Measurements from ENCODE around the gene KCTD10. TPM values are rescaled to one million over a fixed set of nuclear protein-coding genes. Genes with fewer than 3 reads are reported as not detected.

The KCTD10 gene
- total RNA-seq, 1 experiment from 2014 or later: 44.9 TPM

DNA sequence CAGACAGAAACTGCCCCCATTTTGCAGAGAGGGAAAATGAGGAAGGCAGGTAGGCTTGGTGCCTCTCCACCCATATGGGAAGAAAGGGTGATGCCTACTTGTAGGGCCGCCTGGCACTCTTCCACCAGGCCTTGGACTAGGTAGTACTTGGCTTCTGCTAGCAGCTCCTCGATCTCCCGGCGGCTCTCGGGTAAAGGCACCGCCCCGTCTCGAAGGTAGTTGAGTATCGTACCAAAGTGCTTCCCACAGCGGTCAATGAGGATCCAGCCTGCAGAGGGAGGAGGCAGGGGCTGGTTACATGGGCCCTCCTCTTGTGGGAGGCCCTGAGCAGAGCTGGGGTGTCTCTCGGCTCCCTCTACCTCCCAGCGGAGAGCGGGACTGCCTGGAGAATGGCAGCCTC lies 16.6 kb downstream of the KCTD10 start:
- TF ChIP-seq, protein P1, sequence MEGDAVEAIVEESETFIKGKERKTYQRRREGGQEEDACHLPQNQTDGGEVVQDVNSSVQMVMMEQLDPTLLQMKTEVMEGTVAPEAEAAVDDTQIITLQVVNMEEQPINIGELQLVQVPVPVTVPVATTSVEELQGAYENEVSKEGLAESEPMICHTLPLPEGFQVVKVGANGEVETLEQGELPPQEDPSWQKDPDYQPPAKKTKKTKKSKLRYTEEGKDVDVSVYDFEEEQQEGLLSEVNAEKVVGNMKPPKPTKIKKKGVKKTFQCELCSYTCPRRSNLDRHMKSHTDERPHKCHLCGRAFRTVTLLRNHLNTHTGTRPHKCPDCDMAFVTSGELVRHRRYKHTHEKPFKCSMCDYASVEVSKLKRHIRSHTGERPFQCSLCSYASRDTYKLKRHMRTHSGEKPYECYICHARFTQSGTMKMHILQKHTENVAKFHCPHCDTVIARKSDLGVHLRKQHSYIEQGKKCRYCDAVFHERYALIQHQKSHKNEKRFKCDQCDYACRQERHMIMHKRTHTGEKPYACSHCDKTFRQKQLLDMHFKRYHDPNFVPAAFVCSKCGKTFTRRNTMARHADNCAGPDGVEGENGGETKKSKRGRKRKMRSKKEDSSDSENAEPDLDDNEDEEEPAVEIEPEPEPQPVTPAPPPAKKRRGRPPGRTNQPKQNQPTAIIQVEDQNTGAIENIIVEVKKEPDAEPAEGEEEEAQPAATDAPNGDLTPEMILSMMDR (IDR thresholded peaks at IDR 0.05; ENCODE audit: unreplicated experiment): no peak
- intact Hi-C loops (cut with micrococcal nuclease): no loop called here
- Mint-ChIP-seq H3K4me1 (ENCODE audit: insufficient read depth, unreplicated experiment) (peaks cover 59% of the 10 kb centered on the region), H3K36me3 (ENCODE audit: insufficient read depth, unreplicated experiment) (peaks cover 63% of the 10 kb centered on the region), H3K27ac (ENCODE audit: low read depth, unreplicated experiment) (peak overlapping the region; percentile 97), H3K27me3 (ENCODE audit: insufficient read depth, unreplicated experiment) (no peaks in the 10 kb centered on the region), H3K9me3 (ENCODE audit: unreplicated experiment) (no peaks in the 10 kb centered on the region), H3K4me3 (ENCODE audit: unreplicated experiment) (no peak overlapping the region)
- POLR2A ChIA-PET: interaction anchor here (6.0 kb wide), 1 partner anchor 15 kb away, joined by 130 read pairs; the partner anchor contains the start of genes KCTD10 and UBE3B
- CTCF ChIA-PET: interaction anchor here (2.3 kb wide), 1 partner anchor 28 kb away, joined by 8 read pairs; no protein-coding TSS in a partner anchor
- no peak for DNase-seq (ENCODE audit: unreplicated experiment)
- no TSS peak for BruUV-seq (replicated peaks)

DNA sequence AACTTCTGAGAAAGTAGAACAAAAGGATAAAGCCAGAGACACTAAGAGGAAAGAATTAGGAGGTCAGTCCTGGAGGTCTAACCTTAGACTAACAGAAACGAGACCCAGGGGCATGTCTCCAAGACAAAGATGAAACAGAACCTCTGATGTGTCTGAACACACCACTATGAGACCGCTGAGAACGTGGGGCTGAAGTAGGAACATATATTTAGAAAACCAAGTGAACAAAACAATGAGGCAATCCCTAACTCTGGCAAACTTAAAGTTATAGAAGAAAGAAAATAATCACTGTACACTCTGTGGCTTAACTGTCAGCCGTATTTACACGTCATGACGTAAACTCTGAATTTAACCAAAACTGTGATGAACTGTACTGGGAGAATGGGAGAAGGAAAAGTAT lies 17.9 kb downstream of the KCTD10 start:
- POLR2A ChIA-PET: interaction anchor here (0.7 kb wide), 1 partner anchor 252 kb away, joined by 3 read pairs; no protein-coding TSS in a partner anchor
- TF ChIP-seq, protein P1 (IDR thresholded peaks at IDR 0.05; ENCODE audit: unreplicated experiment): no peak
- BruUV-seq (replicated peaks): no TSS peak
- Mint-ChIP-seq H3K27me3 (ENCODE audit: insufficient read depth, unreplicated experiment) (no peaks in the 10 kb centered on the region), H3K36me3 (ENCODE audit: insufficient read depth, unreplicated experiment) (peaks cover 66% of the 10 kb centered on the region), H3K4me3 (ENCODE audit: unreplicated experiment) (no peak overlapping the region), H3K4me1 (ENCODE audit: insufficient read depth, unreplicated experiment) (peaks cover 50% of the 10 kb centered on the region), H3K9me3 (ENCODE audit: unreplicated experiment) (no peaks in the 10 kb centered on the region), H3K27ac (ENCODE audit: low read depth, unreplicated experiment) (no peak overlapping the region)
- DNase-seq (ENCODE audit: unreplicated experiment): no peak
- intact Hi-C loops (cut with micrococcal nuclease): no loop called here
- CTCF ChIA-PET: no interaction called here

DNA sequence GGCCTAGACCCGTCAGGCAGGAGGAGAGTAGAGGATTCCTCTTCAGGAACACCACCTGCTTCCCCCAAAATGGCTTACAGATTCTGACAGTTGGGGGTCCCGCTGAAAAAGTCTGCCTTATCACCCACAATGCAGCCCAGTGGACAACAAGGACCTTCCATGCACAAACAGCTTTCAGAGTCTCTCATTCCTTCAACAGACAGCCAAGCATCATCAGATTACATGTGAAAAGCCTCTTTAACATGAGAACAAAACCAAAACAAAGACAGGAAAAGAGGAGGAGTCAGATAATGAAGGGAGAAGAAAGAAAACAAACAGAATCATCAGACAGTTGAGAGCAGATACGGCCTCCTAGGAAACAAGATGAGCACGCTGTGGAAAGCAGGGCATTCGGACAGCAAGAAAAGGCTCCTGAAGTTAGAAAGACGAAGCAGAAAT lies 18.3 kb downstream of the KCTD10 start:
- H3K27ac Mint-ChIP-seq (ENCODE audit: low read depth, unreplicated experiment): peak overlapping the region; percentile 83
- no peak overlapping the region for H3K4me3 Mint-ChIP-seq (ENCODE audit: unreplicated experiment)
- POLR2A ChIA-PET: interaction anchor here (0.7 kb wide), 1 partner anchor 153 kb away, joined by 3 read pairs; no protein-coding TSS in a partner anchor

DNA sequence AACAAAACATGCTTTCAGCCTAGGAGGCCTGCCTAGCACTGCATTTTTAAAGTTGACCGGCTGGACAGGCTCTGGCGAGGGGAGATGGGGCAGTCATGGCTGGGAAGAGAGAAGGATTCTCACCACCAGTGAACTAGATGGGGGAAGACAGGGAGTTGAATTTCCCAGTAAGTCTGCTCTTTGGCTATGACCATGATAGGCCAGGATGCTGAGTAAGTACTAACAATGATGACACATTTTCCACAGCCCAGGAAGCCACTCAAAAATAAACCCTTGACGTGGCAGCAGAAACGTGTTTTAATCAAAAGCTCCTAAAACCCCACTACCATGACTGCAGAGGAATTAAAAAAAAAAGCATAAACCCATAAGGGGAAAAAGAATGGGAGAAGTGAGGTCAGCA lies 19.0 kb downstream of the KCTD10 start:
- Mint-ChIP-seq H3K9me3 (ENCODE audit: unreplicated experiment) (no peaks in the 10 kb centered on the region), H3K4me1 (ENCODE audit: insufficient read depth, unreplicated experiment) (peaks cover 38% of the 10 kb centered on the region), H3K4me3 (ENCODE audit: unreplicated experiment) (no peak overlapping the region), H3K27me3 (ENCODE audit: insufficient read depth, unreplicated experiment) (no peaks in the 10 kb centered on the region), H3K27ac (ENCODE audit: low read depth, unreplicated experiment) (peak overlapping the region; percentile 83), H3K36me3 (ENCODE audit: insufficient read depth, unreplicated experiment) (peaks cover 71% of the 10 kb centered on the region)
- CTCF ChIA-PET: interaction anchor here (0.6 kb wide), 1 partner anchor 167 kb away, joined by 3 read pairs; no protein-coding TSS in a partner anchor
- POLR2A ChIA-PET: interaction anchor here (0.7 kb wide), 1 partner anchor 154 kb away, joined by 3 read pairs; no protein-coding TSS in a partner anchor
- DNase-seq (ENCODE audit: unreplicated experiment): no peak
- intact Hi-C loops (cut with micrococcal nuclease): no loop called here
- BruUV-seq (replicated peaks): no TSS peak
- TF ChIP-seq, protein P1 (IDR thresholded peaks at IDR 0.05; ENCODE audit: unreplicated experiment): no peak

More for the DNA sequence above, 18.3 kb downstream of the KCTD10 start:
- Mint-ChIP-seq H3K36me3 (ENCODE audit: insufficient read depth, unreplicated experiment) (peaks cover 69% of the 10 kb centered on the region), H3K27me3 (ENCODE audit: insufficient read depth, unreplicated experiment) (no peaks in the 10 kb centered on the region), H3K4me1 (ENCODE audit: insufficient read depth, unreplicated experiment) (peaks cover 45% of the 10 kb centered on the region), H3K9me3 (ENCODE audit: unreplicated experiment) (no peaks in the 10 kb centered on the region)
- no peak for DNase-seq (ENCODE audit: unreplicated experiment)
- intact Hi-C loops (cut with micrococcal nuclease): no loop called here
- BruUV-seq (replicated peaks): TSS peak; percentile 3
- CTCF ChIA-PET: no interaction called here
- TF ChIP-seq, protein P1 (IDR thresholded peaks at IDR 0.05; ENCODE audit: unreplicated experiment): no peak

Measured in MCF 10A (cell line).